ENCODE results near the gene PHLPP1.
"Not testable (repeated sequence)": the region's sequence is repeated elsewhere in the genome, so short reads cannot be mapped to it uniquely, and the experiment has no call there.

Gene PHLPP1

DNA sequence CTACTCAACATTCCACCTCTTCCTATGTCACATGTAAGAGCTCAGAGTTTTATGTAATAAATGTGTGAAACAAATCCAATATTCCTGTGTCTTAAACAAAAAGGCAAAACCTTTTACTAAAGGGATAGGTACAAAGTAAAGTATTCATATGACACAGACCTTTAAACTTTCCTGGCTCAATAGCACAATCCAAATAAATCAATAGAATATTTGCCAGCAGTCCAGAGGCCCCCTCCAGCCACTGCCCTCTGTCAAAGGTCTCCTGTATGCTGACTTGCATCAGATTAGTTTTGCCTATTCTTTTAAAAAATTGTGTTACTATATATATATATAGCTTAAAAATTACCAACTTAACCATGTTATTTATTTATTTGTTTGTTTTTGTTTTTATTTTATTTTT lies 17.7 kb upstream of the PHLPP1 start:
- H3K4me3 ChIP-seq (ENCODE audit: low read depth, low read length): no peak overlapping the region
- no peaks in the 10 kb centered on the region for H3K27me3 ChIP-seq (ENCODE audit: control insufficient read depth, insufficient read depth, low read length)
- H3K36me3 ChIP-seq (ENCODE audit: control insufficient read depth, insufficient read depth, low read length): no peaks in the 10 kb centered on the region
- H3K27ac ChIP-seq: no peak overlapping the region
- no peaks in the 10 kb centered on the region for H3K9me3 ChIP-seq (ENCODE audit: control insufficient read depth, low read length)
- no peak overlapping the region for H3K9ac ChIP-seq
- H2AFZ ChIP-seq: no peak overlapping the region
- TF ChIP-seq, protein P1, sequence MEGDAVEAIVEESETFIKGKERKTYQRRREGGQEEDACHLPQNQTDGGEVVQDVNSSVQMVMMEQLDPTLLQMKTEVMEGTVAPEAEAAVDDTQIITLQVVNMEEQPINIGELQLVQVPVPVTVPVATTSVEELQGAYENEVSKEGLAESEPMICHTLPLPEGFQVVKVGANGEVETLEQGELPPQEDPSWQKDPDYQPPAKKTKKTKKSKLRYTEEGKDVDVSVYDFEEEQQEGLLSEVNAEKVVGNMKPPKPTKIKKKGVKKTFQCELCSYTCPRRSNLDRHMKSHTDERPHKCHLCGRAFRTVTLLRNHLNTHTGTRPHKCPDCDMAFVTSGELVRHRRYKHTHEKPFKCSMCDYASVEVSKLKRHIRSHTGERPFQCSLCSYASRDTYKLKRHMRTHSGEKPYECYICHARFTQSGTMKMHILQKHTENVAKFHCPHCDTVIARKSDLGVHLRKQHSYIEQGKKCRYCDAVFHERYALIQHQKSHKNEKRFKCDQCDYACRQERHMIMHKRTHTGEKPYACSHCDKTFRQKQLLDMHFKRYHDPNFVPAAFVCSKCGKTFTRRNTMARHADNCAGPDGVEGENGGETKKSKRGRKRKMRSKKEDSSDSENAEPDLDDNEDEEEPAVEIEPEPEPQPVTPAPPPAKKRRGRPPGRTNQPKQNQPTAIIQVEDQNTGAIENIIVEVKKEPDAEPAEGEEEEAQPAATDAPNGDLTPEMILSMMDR (IDR thresholded peaks at IDR 0.05): no peak
- H3K4me1 ChIP-seq: no peaks in the 10 kb centered on the region
- H3K4me2 ChIP-seq (ENCODE audit: low read length): no peak overlapping the region
- H3K79me2 ChIP-seq: no peaks in the 10 kb centered on the region

DNA sequence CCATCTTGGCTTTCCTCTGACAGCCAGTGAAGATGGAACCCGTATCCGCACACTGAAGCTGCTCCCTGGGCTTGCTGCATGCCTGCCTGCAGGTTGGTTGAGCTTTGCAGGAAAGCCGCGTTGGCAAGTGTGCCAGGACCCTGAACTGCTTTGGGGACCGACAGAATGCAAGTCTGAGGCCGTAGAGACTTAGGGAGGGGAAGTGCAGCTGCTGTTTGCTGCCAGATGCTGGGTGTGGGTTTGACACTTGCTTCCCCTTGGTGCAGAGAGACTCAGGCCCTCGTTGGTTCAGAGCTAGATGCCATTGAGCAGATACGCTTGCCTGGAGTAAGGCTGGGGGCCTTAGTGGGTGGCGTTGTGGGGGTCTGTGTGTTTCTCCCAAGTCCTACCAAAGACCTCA lies 13.1 kb upstream of the PHLPP1 start:
- H3K27ac ChIP-seq: no peak overlapping the region
- H3K27me3 ChIP-seq (ENCODE audit: control insufficient read depth, insufficient read depth, low read length): no peaks in the 10 kb centered on the region
- H2AFZ ChIP-seq: no peak overlapping the region
- no peaks in the 10 kb centered on the region for H3K9me3 ChIP-seq (ENCODE audit: control insufficient read depth, low read length)
- H3K79me2 ChIP-seq: no peaks in the 10 kb centered on the region
- peaks cover 5% of the 10 kb centered on the region for H3K4me1 ChIP-seq
- TF ChIP-seq, protein P1 (IDR thresholded peaks at IDR 0.05): no peak
- no peak overlapping the region for H3K9ac ChIP-seq
- no peak overlapping the region for H3K4me2 ChIP-seq (ENCODE audit: low read length)
- H3K4me3 ChIP-seq (ENCODE audit: low read depth, low read length): no peak overlapping the region
- no peaks in the 10 kb centered on the region for H3K36me3 ChIP-seq (ENCODE audit: control insufficient read depth, insufficient read depth, low read length)

DNA sequence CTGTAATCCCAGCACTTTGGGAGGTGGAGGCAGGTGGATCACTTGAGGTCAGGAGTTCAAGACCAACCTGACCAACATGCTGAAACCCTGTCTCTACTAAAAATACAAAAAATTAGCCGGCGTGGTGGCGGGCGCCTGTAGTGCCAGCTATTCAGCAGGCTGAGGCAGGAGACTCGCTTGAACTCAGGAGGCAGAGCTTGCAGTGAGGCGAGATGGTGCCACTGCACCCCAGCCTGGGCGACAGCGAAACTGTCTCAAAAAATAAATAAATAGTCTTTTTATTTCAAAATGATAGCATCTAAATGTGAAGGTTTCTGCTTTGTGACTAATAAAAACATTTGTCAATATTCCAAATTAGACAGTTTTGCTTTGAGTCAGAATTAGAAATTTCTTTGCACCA lies 8.5 kb upstream of the PHLPP1 start:
- H3K36me3 ChIP-seq (ENCODE audit: control insufficient read depth, insufficient read depth, low read length); H2AFZ ChIP-seq; H3K79me2 ChIP-seq; H3K27me3 ChIP-seq (ENCODE audit: control insufficient read depth, insufficient read depth, low read length); H3K4me3 ChIP-seq (ENCODE audit: low read depth, low read length); H3K9me3 ChIP-seq (ENCODE audit: control insufficient read depth, low read length); H3K27ac ChIP-seq; H3K4me1 ChIP-seq; H3K9ac ChIP-seq: not testable (repeated sequence)
- H3K4me2 ChIP-seq (ENCODE audit: low read length): peak overlapping the region; percentile 40

DNA sequence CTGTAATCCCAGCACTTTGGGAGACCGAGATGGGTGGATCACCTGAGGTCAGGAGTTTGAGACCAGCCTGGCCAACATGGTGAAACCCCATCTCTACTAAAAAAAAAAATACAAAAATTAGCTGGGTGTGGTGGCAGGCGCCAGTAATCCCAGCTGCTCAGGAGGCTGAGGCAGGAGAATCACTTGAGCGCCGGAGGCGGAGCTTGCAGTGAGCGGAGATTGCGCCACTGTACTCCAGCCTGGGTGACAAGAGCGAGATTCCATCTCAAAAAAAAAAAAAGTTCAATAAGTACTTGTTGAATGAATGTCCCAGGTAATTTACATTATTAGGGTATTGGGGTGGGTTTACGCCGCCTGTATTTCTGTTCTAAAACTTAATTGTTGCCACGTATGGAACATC lies 5.4 kb upstream of the PHLPP1 start:
- H3K79me2 ChIP-seq; H3K4me3 ChIP-seq (ENCODE audit: low read depth, low read length); H3K27me3 ChIP-seq (ENCODE audit: control insufficient read depth, insufficient read depth, low read length); H3K27ac ChIP-seq; H3K4me2 ChIP-seq (ENCODE audit: low read length); H3K9ac ChIP-seq; H2AFZ ChIP-seq; H3K36me3 ChIP-seq (ENCODE audit: control insufficient read depth, insufficient read depth, low read length); H3K9me3 ChIP-seq (ENCODE audit: control insufficient read depth, low read length): not testable (repeated sequence)
- H3K4me1 ChIP-seq: peaks cover 12% of the 10 kb centered on the region

DNA sequence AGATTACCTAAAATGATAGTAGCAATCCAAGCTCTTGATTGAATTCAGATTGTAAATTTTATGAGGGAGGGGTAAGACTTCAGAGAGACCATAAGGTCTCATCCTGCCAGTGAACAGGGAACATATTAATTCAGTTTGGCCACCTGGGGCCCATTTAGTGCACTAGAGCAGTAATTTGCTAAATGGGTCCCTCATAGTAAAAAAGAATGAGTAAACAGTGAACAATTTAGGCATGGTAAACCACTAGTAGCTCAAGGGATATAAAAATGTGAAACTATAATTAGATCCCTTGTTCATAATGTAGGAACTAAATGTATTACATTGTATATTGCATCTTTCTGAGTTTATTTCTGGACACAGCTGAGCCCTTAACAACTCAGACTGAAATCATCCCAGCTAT lies 4.9 kb upstream of the PHLPP1 start:
- no peaks in the 10 kb centered on the region for H3K36me3 ChIP-seq (ENCODE audit: control insufficient read depth, insufficient read depth, low read length)
- no peaks in the 10 kb centered on the region for H3K79me2 ChIP-seq
- H3K4me1 ChIP-seq: peaks cover 12% of the 10 kb centered on the region
- no peak overlapping the region for H3K27ac ChIP-seq
- TF ChIP-seq, protein P1 (IDR thresholded peaks at IDR 0.05): no peak
- H3K9me3 ChIP-seq (ENCODE audit: control insufficient read depth, low read length): no peaks in the 10 kb centered on the region
- no peaks in the 10 kb centered on the region for H3K27me3 ChIP-seq (ENCODE audit: control insufficient read depth, insufficient read depth, low read length)
- H2AFZ ChIP-seq: no peak overlapping the region
- no peak overlapping the region for H3K4me3 ChIP-seq (ENCODE audit: low read depth, low read length)
- no peak overlapping the region for H3K4me2 ChIP-seq (ENCODE audit: low read length)
- H3K9ac ChIP-seq: no peak overlapping the region

DNA sequence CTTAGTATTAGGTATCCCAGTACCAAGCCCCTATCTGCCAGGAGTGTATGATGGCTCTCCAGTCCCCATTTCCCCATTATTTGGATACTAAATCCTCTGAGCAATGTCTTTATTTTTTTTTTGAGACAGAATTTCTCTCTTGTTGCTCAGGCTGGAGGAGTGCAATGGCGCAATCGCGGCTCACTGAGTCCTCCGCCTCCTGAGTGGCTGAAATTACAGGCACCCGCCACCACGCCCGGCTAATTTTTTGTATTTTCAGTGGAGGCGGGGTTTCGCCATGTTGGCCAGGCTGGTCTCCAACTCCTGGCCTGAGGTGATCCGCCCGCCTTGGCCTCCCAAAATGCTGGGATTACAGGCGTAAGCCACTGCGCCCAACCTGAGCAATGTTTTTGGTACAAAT lies 3.6 kb upstream of the PHLPP1 start:
- Histone ChIP-seq H3K27me3 (ENCODE audit: control insufficient read depth, insufficient read depth, low read length) (no peaks in the 10 kb centered on the region), H2AFZ (no peak overlapping the region), H3K79me2 (no peaks in the 10 kb centered on the region), H3K4me3 (ENCODE audit: low read depth, low read length) (no peak overlapping the region), H3K9me3 (ENCODE audit: control insufficient read depth, low read length) (no peaks in the 10 kb centered on the region), H3K9ac (no peak overlapping the region), H3K4me2 (ENCODE audit: low read length) (no peak overlapping the region), H3K27ac (no peak overlapping the region), H3K36me3 (ENCODE audit: control insufficient read depth, insufficient read depth, low read length) (no peaks in the 10 kb centered on the region), H3K4me1 (peaks cover 7% of the 10 kb centered on the region)
- TF ChIP-seq, protein P1 (IDR thresholded peaks at IDR 0.05): no peak
